Astrocyte (in vitro differentiated cells and primary cell): ENCODE data around the gene TH.

Experiments
- CTCF ChIP-seq: IDR thresholded peaks from 2 replicates; pipeline ENCODE4 v1.5.1; 2011; ENCODE audit warnings: low read depth, mild to moderate bottlenecking, inconsistent platforms, low read length, moderate library complexity; ENCODE audit not compliant: insufficient read depth
- EZH2 ChIP-seq: IDR thresholded peaks from 2 replicates; pipeline ENCODE4 v1.6.1; 2012; ENCODE audit warnings: mild to moderate bottlenecking, low read length, inconsistent platforms; ENCODE audit not compliant: insufficient read depth

DNA sequence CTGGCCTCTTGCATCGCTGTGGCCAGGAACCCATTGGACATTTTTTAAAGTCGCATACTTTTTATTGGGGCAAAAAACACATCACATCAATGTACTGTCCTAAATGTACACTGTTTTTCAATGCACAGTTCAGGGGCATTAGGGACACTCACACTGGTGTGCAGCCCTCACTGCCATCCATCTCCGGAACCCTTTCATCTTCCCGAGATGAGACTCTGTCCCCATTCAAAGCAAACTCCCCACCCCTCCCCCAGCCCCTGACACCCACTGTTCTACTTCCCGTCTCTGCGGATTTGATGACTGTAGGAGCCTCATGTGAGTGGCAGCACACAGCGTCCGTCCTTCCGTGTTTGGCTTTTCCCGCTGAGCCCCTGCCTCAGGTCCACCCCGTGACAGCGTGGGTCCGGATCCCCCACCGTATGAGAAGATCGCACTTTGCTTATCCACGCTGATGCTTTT is 41.8 kb upstream of the TH start:
- no peak for TF ChIP-seq CTCF
- no peak for TF ChIP-seq EZH2
